ENCODE data around the gene PDGFC.

The PDGFC gene

DNA sequence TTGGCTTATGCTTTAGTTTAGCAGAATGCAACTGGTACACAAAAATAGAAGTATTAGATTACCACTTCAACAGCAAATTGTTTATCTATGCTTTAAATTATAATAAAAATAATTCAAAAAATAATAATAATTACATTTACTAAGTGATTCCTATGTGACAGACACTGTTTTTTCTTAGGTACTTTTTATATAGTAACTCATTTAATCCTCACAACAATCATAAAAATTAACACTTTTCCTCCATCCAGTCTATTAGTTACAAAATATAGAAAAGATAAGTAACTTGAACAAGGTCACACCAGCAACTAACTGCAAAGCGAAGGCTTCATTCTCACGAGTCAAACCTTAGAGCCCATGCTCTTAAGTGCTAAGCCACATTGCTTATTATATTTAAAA lies 155.2 kb downstream of the PDGFC start:
- no peaks in the 10 kb centered on the region for H3K4me1 ChIP-seq (ENCODE audit: insufficient read depth, low read length, severe bottlenecking)
- no peaks in the 10 kb centered on the region for H3K9me3 ChIP-seq (ENCODE audit: low read length)
- H3K9me2 ChIP-seq (ENCODE audit: low read depth, low read length) = no peaks in the 10 kb centered on the region
- no peak overlapping the region for H3K4me3 ChIP-seq (ENCODE audit: low read depth, low read length, poor library complexity, severe bottlenecking)
- no peaks in the 10 kb centered on the region for H3K27me3 ChIP-seq (ENCODE audit: insufficient read depth, low read length)
- H2AFZ ChIP-seq (ENCODE audit: low read length) = no peak overlapping the region
- no peaks in the 10 kb centered on the region for H3K79me2 ChIP-seq (ENCODE audit: insufficient read depth, low read length)
- H3K9ac ChIP-seq (ENCODE audit: low read length) = no peak overlapping the region
- H3K27ac ChIP-seq (ENCODE audit: low read depth, low read length, poor library complexity, severe bottlenecking) = no peak overlapping the region
- H3F3A ChIP-seq (ENCODE audit: insufficient read depth, low read length) = no peaks in the 10 kb centered on the region
- H4K20me1 ChIP-seq (ENCODE audit: insufficient read depth, low read length) = no peaks in the 10 kb centered on the region
- no peak overlapping the region for H3K4me2 ChIP-seq (ENCODE audit: low read length)
- TF ChIP-seq, protein P1, sequence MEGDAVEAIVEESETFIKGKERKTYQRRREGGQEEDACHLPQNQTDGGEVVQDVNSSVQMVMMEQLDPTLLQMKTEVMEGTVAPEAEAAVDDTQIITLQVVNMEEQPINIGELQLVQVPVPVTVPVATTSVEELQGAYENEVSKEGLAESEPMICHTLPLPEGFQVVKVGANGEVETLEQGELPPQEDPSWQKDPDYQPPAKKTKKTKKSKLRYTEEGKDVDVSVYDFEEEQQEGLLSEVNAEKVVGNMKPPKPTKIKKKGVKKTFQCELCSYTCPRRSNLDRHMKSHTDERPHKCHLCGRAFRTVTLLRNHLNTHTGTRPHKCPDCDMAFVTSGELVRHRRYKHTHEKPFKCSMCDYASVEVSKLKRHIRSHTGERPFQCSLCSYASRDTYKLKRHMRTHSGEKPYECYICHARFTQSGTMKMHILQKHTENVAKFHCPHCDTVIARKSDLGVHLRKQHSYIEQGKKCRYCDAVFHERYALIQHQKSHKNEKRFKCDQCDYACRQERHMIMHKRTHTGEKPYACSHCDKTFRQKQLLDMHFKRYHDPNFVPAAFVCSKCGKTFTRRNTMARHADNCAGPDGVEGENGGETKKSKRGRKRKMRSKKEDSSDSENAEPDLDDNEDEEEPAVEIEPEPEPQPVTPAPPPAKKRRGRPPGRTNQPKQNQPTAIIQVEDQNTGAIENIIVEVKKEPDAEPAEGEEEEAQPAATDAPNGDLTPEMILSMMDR (IDR thresholded peaks at IDR 0.05; ENCODE audit: low read length) = no peak
- no peak for TF ChIP-seq EZH2 (IDR thresholded peaks at IDR 0.05; ENCODE audit: borderline replicate concordance, low read length)
- H3K36me3 ChIP-seq (ENCODE audit: insufficient read depth, low read length) = no peaks in the 10 kb centered on the region

DNA sequence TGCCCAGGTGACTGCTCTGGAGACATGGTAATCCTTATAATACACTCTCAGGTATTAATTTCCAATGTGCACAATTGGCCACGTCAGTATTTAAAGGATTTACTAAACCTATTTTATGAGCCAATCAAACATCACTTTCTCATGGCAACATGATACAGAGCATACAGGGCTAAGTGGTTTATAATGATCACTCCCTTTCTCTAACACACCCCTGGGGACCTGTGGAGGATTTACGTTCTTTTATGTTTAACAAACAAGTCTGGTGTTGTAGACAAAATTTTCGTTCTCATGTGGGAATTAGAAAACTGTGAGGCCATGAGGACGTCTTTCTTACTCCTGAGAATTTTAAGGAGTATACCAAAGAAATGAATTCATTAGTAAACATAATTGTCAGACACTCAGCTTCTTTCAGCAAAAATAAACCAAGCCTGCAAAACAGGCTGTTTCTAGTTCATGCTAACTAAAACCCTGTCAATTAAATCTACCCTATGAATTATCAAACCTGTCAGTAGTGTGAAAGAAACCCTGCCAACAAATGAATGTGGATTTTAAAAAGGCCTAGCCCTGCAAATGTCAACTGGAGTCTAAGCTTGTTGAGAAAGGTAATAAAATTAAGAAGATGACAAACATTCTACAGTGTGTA lies 155.8 kb downstream of the PDGFC start:
- H3K4me3 ChIP-seq (ENCODE audit: low read depth, low read length, poor library complexity, severe bottlenecking) = no peak overlapping the region
- no peak overlapping the region for H2AFZ ChIP-seq (ENCODE audit: low read length)
- H3F3A ChIP-seq (ENCODE audit: insufficient read depth, low read length) = no peaks in the 10 kb centered on the region
- H4K20me1 ChIP-seq (ENCODE audit: insufficient read depth, low read length) = no peaks in the 10 kb centered on the region
- no peaks in the 10 kb centered on the region for H3K27me3 ChIP-seq (ENCODE audit: insufficient read depth, low read length)
- no peaks in the 10 kb centered on the region for H3K4me1 ChIP-seq (ENCODE audit: insufficient read depth, low read length, severe bottlenecking)
- H3K9me2 ChIP-seq (ENCODE audit: low read depth, low read length) = no peaks in the 10 kb centered on the region
- no peak overlapping the region for H3K4me2 ChIP-seq (ENCODE audit: low read length)
- no peak overlapping the region for H3K9ac ChIP-seq (ENCODE audit: low read length)
- H3K36me3 ChIP-seq (ENCODE audit: insufficient read depth, low read length) = no peaks in the 10 kb centered on the region
- no peak overlapping the region for H3K27ac ChIP-seq (ENCODE audit: low read depth, low read length, poor library complexity, severe bottlenecking)
- H3K9me3 ChIP-seq (ENCODE audit: low read length) = no peaks in the 10 kb centered on the region
- no peak for TF ChIP-seq EZH2 (IDR thresholded peaks at IDR 0.05; ENCODE audit: borderline replicate concordance, low read length)
- TF ChIP-seq, protein P1 (IDR thresholded peaks at IDR 0.05; ENCODE audit: low read length) = no peak
- H3K79me2 ChIP-seq (ENCODE audit: insufficient read depth, low read length) = no peaks in the 10 kb centered on the region

DNA sequence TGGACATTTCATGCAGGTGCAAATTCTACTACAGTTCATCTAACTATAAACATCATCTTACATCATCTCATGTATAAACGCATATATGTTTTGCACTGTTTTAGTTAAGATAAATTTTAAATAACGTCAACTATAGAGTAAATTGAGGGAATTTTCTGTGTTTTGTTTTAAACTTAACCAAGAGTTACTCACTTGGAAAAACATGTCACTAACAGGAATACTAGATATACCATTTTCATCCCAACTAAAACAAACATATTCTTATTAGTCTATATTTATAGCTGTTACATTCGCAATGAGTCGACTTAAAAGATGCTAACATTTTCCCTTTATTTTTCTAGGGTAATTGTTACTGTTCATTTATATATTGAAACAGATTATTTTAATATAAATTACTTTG lies 159.6 kb downstream of the PDGFC start:
- Histone ChIP-seq H3F3A (ENCODE audit: insufficient read depth, low read length) (no peaks in the 10 kb centered on the region), H3K36me3 (ENCODE audit: insufficient read depth, low read length) (no peaks in the 10 kb centered on the region), H3K9ac (ENCODE audit: low read length) (no peak overlapping the region), H3K4me1 (ENCODE audit: insufficient read depth, low read length, severe bottlenecking) (no peaks in the 10 kb centered on the region), H4K20me1 (ENCODE audit: insufficient read depth, low read length) (no peaks in the 10 kb centered on the region), H3K27me3 (ENCODE audit: insufficient read depth, low read length) (no peaks in the 10 kb centered on the region), H3K9me3 (ENCODE audit: low read length) (no peaks in the 10 kb centered on the region), H3K27ac (ENCODE audit: low read depth, low read length, poor library complexity, severe bottlenecking) (no peak overlapping the region), H3K4me2 (ENCODE audit: low read length) (no peak overlapping the region), H3K79me2 (ENCODE audit: insufficient read depth, low read length) (no peaks in the 10 kb centered on the region), H3K4me3 (ENCODE audit: low read depth, low read length, poor library complexity, severe bottlenecking) (no peak overlapping the region), H2AFZ (ENCODE audit: low read length) (no peak overlapping the region), H3K9me2 (ENCODE audit: low read depth, low read length) (no peaks in the 10 kb centered on the region)
- TF ChIP-seq, protein P1 (IDR thresholded peaks at IDR 0.05; ENCODE audit: low read length) = no peak
- no peak for TF ChIP-seq EZH2 (IDR thresholded peaks at IDR 0.05; ENCODE audit: borderline replicate concordance, low read length)

Measured in OCI-LY1 (cell line).